Measurements from ENCODE around the gene DSCAML1. TPM values are rescaled to one million over a fixed set of nuclear protein-coding genes. Genes with fewer than 3 reads are reported as not detected.
A peak's percentile ranks its signal among the peaks of the same experiment; 100 is the strongest.

DSCAML1 gene
- total RNA-seq, 1 donor from 2014 or later, result 0.95 TPM

DNA sequence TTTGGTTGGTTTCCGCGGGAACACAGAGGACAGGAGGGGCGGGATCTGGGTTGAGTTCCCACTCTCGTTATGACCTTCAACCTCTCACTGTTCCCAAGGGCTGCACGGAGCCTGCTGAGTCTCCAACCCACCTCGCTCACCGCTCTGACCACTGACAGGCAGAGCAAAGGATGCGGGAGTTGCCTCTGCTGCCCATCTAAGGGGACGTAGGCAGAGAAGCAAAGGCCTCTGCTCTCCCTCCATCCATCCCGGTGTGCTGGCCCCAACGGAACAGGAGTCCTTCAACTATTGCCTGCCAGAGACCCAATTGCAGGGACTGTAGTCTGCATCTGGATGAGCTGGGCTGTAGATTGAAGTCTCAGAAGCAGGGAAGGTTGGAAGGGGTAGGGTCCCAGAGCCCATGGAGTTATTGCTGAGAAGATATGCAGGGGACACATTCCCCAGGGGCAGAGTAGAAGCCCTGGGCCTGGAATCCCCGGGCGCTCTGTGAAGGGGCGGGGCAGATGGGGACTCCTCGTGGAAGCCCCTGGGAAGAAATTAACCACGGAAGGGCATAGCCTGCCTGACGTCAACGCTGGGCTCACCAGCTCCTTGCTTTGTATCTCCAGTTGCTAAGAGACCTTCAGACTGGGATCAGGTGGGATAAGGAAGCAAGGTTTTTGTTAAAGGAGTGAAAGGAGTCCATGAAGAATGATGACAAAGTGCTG is 40.2 kb upstream of the DSCAML1 start:
- peaks cover 7% of the 10 kb centered on the region for H3K36me3 ChIP-seq
- H3K27ac ChIP-seq, result no peak overlapping the region
- DNase-seq (no peak), ATAC-seq (no peak)
- H3K4me1 ChIP-seq, result peaks cover under 1% of the 10 kb centered on the region
- intact Hi-C loops (cut with DNase I), result no loop called here
- no peaks in the 10 kb centered on the region for H3K9me3 ChIP-seq
- peak overlapping the region; percentile 14 for H3K4me3 ChIP-seq
- H3K27me3 ChIP-seq (ENCODE audit: low read depth), result no peaks in the 10 kb centered on the region
- TF ChIP-seq CTCF (IDR thresholded peaks at IDR 0.05), result no peak

GRCh38 chr11:117836077-117836960 is 39.3 kb upstream of the DSCAML1 start:
- H3K36me3 ChIP-seq, result peaks cover 7% of the 10 kb centered on the region
- no peak overlapping the region for H3K27ac ChIP-seq
- DNase-seq, result peak; percentile 59
- intact Hi-C loops (cut with DNase I), result no loop called here
- no peak for ATAC-seq
- H3K4me1 ChIP-seq, result no peaks in the 10 kb centered on the region
- H3K4me3 ChIP-seq, result peak overlapping the region; percentile 14
- no peak for TF ChIP-seq CTCF (IDR thresholded peaks at IDR 0.05)
- H3K9me3 ChIP-seq, result no peaks in the 10 kb centered on the region
- H3K27me3 ChIP-seq (ENCODE audit: low read depth), result no peaks in the 10 kb centered on the region

GRCh38 chr11:117835576-117835975 is 38.6 kb upstream of the DSCAML1 start:
- no peak for ATAC-seq
- TF ChIP-seq CTCF (IDR thresholded peaks at IDR 0.05), result no peak
- Histone ChIP-seq H3K4me1 (peaks cover 2% of the 10 kb centered on the region), H3K9me3 (no peaks in the 10 kb centered on the region), H3K27me3 (ENCODE audit: low read depth) (no peaks in the 10 kb centered on the region), H3K4me3 (no peak overlapping the region), H3K27ac (no peak overlapping the region), H3K36me3 (peaks cover 7% of the 10 kb centered on the region)
- intact Hi-C loops (cut with DNase I), result no loop called here
- DNase-seq, result no peak

GRCh38 chr11:117834838-117835443 is 37.9 kb upstream of the DSCAML1 start:
- peaks cover 7% of the 10 kb centered on the region for H3K36me3 ChIP-seq
- no peak overlapping the region for H3K27ac ChIP-seq
- H3K4me1 ChIP-seq, result peaks cover 6% of the 10 kb centered on the region
- no peak overlapping the region for H3K4me3 ChIP-seq
- no peak for TF ChIP-seq CTCF (IDR thresholded peaks at IDR 0.05)
- H3K9me3 ChIP-seq, result no peaks in the 10 kb centered on the region
- DNase-seq (no peak), ATAC-seq (no peak)
- no peaks in the 10 kb centered on the region for H3K27me3 ChIP-seq (ENCODE audit: low read depth)
- intact Hi-C loops (cut with DNase I), result no loop called here

GRCh38 chr11:117834068-117834810 is 37.2 kb upstream of the DSCAML1 start:
- ATAC-seq (no peak), DNase-seq (no peak)
- no peak overlapping the region for H3K27ac ChIP-seq
- H3K4me3 ChIP-seq, result no peak overlapping the region
- TF ChIP-seq CTCF (IDR thresholded peaks at IDR 0.05), result no peak
- H3K36me3 ChIP-seq, result no peaks in the 10 kb centered on the region
- H3K4me1 ChIP-seq, result peaks cover 8% of the 10 kb centered on the region
- no peaks in the 10 kb centered on the region for H3K9me3 ChIP-seq
- intact Hi-C loops (cut with DNase I), result no loop called here
- no peaks in the 10 kb centered on the region for H3K27me3 ChIP-seq (ENCODE audit: low read depth)

Data from lower lobe of right lung (tissue), 2 donors.